CD14-positive monocyte (primary cell): ENCODE results near the gene NDUFS4. TPM values are rescaled to one million over a fixed set of nuclear protein-coding genes. Genes with fewer than 3 reads are reported as not detected.

Experiments
- DNase-seq, 3 donors: peaks; one replicate each; pipeline ENCODE4 v3.0.0-alpha.2; 2011 to 2022
- H2AFZ ChIP-seq: 2 replicates; pipeline ENCODE4 v1.6.0; 2012; ENCODE audit warnings: mild to moderate bottlenecking, low read depth, low read length, inconsistent platforms; ENCODE audit not compliant: insufficient read depth, poor library complexity, severe bottlenecking
- H3K27ac ChIP-seq, 2 donors: 1 replicate in 1 of 2; 2 replicates in 1 of 2; pipeline ENCODE4 v1.5.1; 2012 to 2013; ENCODE audit warnings: low read length in 2 of 2, control low read depth in 1 of 2, inconsistent platforms in 1 of 2, low read depth in 1 of 2, mild to moderate bottlenecking in 1 of 2
- H3K27me3 ChIP-seq, 2 donors: one replicate each; pipeline versions ENCODE4 v1.6.0 to v1.6.1; 2011 to 2013; ENCODE audit warnings: low read length in 2 of 2; ENCODE audit not compliant: control insufficient read depth in 2 of 2, insufficient read depth in 2 of 2
- H3K36me3 ChIP-seq, 2 donors: replicated peaks in 1 of 2; 1 replicate in 1 of 2; 2 replicates in 1 of 2; pipeline versions ENCODE4 v1.5.1 to v1.6.1; 2012 to 2013; ENCODE audit warnings: low read length in 2 of 2, control low read depth in 1 of 2, inconsistent platforms in 1 of 2, mild to moderate bottlenecking in 1 of 2; ENCODE audit not compliant: insufficient read depth in 2 of 2, control insufficient read depth in 1 of 2
- H3K4me1 ChIP-seq, 2 donors: 1 replicate in 1 of 2; 2 replicates in 1 of 2; pipeline versions ENCODE4 v1.5.1 to v1.6.1; 2012 to 2013; ENCODE audit warnings: low read length in 2 of 2, control low read depth in 1 of 2, inconsistent platforms in 1 of 2, mild to moderate bottlenecking in 1 of 2, moderate library complexity in 1 of 2; ENCODE audit not compliant: insufficient read depth in 2 of 2, control insufficient read depth in 1 of 2
- H3K4me2 ChIP-seq: replicated peaks from 2 replicates; pipeline ENCODE3; 2012; ENCODE audit warnings: low read length, moderate library complexity, mild to moderate bottlenecking; ENCODE audit not compliant: poor library complexity, severe bottlenecking; ENCODE audit errors: extremely low read depth
- H3K4me3 ChIP-seq, 3 experiments: fragments of 200-600 bp in 1 of 3; sonication (generic) in 1 of 3; replicated peaks in 1 of 3; 1 replicate in 2 of 3; 2 replicates in 1 of 3; pipeline ENCODE4 v1.5.1; 2011 to 2013; ENCODE audit warnings: low read length in 3 of 3, mild to moderate bottlenecking in 3 of 3, control low read depth in 2 of 3, low read depth in 2 of 3, inconsistent platforms in 1 of 3, moderate library complexity in 1 of 3
- H3K79me2 ChIP-seq: 2 replicates; pipeline ENCODE4 v1.6.0; 2012; ENCODE audit warnings: mild to moderate bottlenecking, control low read depth, inconsistent platforms, low read length, moderate library complexity; ENCODE audit not compliant: insufficient read depth
- H3K9ac ChIP-seq: 2 replicates; pipeline ENCODE4 v1.6.0; 2017; ENCODE audit warnings: low read length, mild to moderate bottlenecking; ENCODE audit not compliant: insufficient read depth, poor library complexity, severe bottlenecking
- H3K9me3 ChIP-seq, 2 donors: replicated peaks in 1 of 2; 1 replicate in 1 of 2; 2 replicates in 1 of 2; pipeline versions ENCODE4 v1.5.1 to v1.6.1; 2012 to 2013; ENCODE audit warnings: low read length in 2 of 2, control low read depth in 1 of 2; ENCODE audit not compliant: control insufficient read depth in 1 of 2, insufficient read depth in 1 of 2
- H4K20me1 ChIP-seq: 2 replicates; pipeline ENCODE4 v1.6.0; 2012; ENCODE audit warnings: mild to moderate bottlenecking, low read length, control low read depth, moderate library complexity; ENCODE audit not compliant: insufficient read depth
- H3K27ac Mint-ChIP-seq, 7 donors: one replicate each; pipeline ENCODE4 v1.8.0; 2020; ENCODE audit warnings: mild to moderate bottlenecking in 7 of 7, mixed read lengths in 7 of 7, moderate library complexity in 6 of 7, inconsistent platforms in 2 of 7
- H3K27me3 Mint-ChIP-seq, 3 donors: one replicate each; pipeline ENCODE4 v1.8.0; 2021 to 2022; ENCODE audit warnings: low read depth in 3 of 3, mild to moderate bottlenecking in 3 of 3, mixed read lengths in 3 of 3, moderate library complexity in 3 of 3, inconsistent platforms in 1 of 3
- H3K36me3 Mint-ChIP-seq, 2 donors: one replicate each; pipeline ENCODE4 v1.8.0; 2020; ENCODE audit warnings: mixed read lengths in 2 of 2, inconsistent platforms in 1 of 2, mild to moderate bottlenecking in 1 of 2
- H3K4me1 Mint-ChIP-seq: one replicate; pipeline ENCODE4 v1.8.0; 2020; ENCODE audit warnings: mild to moderate bottlenecking, mixed read lengths
- H3K4me3 Mint-ChIP-seq, 2 donors: one replicate each; pipeline ENCODE4 v1.8.0; 2020; ENCODE audit warnings: mild to moderate bottlenecking in 2 of 2, mixed read lengths in 2 of 2, moderate library complexity in 1 of 2
- H3K9me3 Mint-ChIP-seq, 7 donors: one replicate each; pipeline ENCODE4 v1.8.0; 2020 to 2022; ENCODE audit warnings: mixed read lengths in 7 of 7, mild to moderate bottlenecking in 6 of 7, moderate library complexity in 6 of 7, inconsistent platforms in 2 of 7
- WGBS: methylation state at CpG from one replicate; pipeline ENCODE4 v1.1.5; 2013; ENCODE audit warnings: missing lambda C conversion rate; ENCODE audit not compliant: insufficient coverage; 5-methylcytosine and 5-hydroxymethylcytosine counted together
- intact Hi-C, 2 donors: fragments of 100-400 bp; cut with micrococcal nuclease; formaldehyde crosslinking; loops; one replicate each; pipeline versions ENCODE4 v1.15.0 to v1.15.1; 2023
- polyA plus RNA-seq, 3 donors: library from polyadenylated mRNA; depleted of rRNA in 1 of 3; unstranded in 2 of 3; stranded (reverse) in 1 of 3; fragments of 300-500 nt in 2 of 3; fragments of >200 nt in 1 of 3; fragmentation: Illumina TruSeq in 2 of 3; gene quantifications; 1 replicate in 2 of 3; 2 replicates in 1 of 3; pipeline ENCODE4 v1.2.3, GENCODE V29; 2012 to 2021
- TF ChIP-seq, protein P1 (sequence below): fragments of 200-600 bp; IDR thresholded peaks from one replicate; pipeline ENCODE4 v1.8.0; 2022; ENCODE audit warnings: antibody characterized with exemption, mild to moderate bottlenecking

The NDUFS4 gene
- polyA plus RNA-seq, 3 donors = 42.5 to 118 (median 111) TPM

GRCh38 chr5:53614376-53614885 lies 54.0 kb downstream of the NDUFS4 start:
- Mint-ChIP-seq H3K36me3 (peaks cover 13 to 16% of the 10 kb centered on the region in 2 donors), H3K4me1 (peaks cover 13% of the 10 kb centered on the region), H3K9me3 (peaks cover 0 to 2% (median 0%) of the 10 kb centered on the region in 7 donors), H3K27ac (no peak overlapping the region), H3K4me3 (no peak overlapping the region), H3K27me3 (no peaks in the 10 kb centered on the region)
- Histone ChIP-seq H3K36me3 (peaks cover 4 to 6% of the 10 kb centered on the region in 2 donors), H3K9ac (no peak overlapping the region), H3K27ac (no peak overlapping the region), H3K9me3 (no peaks in the 10 kb centered on the region), H2AFZ (no peak overlapping the region), H3K4me1 (peaks cover 0 to 3% of the 10 kb centered on the region in 2 donors), H4K20me1 (peaks cover 20% of the 10 kb centered on the region), H3K4me2 (no peak overlapping the region), H3K79me2 (no peaks in the 10 kb centered on the region), H3K4me3 (no peak overlapping the region), H3K27me3 (no peaks in the 10 kb centered on the region)
- DNase-seq = no peak
- intact Hi-C loops = no loop called here
- TF ChIP-seq, protein P1, sequence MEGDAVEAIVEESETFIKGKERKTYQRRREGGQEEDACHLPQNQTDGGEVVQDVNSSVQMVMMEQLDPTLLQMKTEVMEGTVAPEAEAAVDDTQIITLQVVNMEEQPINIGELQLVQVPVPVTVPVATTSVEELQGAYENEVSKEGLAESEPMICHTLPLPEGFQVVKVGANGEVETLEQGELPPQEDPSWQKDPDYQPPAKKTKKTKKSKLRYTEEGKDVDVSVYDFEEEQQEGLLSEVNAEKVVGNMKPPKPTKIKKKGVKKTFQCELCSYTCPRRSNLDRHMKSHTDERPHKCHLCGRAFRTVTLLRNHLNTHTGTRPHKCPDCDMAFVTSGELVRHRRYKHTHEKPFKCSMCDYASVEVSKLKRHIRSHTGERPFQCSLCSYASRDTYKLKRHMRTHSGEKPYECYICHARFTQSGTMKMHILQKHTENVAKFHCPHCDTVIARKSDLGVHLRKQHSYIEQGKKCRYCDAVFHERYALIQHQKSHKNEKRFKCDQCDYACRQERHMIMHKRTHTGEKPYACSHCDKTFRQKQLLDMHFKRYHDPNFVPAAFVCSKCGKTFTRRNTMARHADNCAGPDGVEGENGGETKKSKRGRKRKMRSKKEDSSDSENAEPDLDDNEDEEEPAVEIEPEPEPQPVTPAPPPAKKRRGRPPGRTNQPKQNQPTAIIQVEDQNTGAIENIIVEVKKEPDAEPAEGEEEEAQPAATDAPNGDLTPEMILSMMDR = no peak
- WGBS = no CpG with 5 or more reads among the region's 2 CpGs

- intact Hi-C loops = no loop called here
- WGBS = 100% methylated on average over 3 of the region's 3 CpGs
- H3K4me1 Mint-ChIP-seq = peaks cover 13% of the 10 kb centered on the region
- Histone ChIP-seq H3K4me1 (peaks cover 0 to 3% of the 10 kb centered on the region in 2 donors), H3K9ac (no peak overlapping the region), H3K27me3 (no peaks in the 10 kb centered on the region), H3K27ac (no peak overlapping the region), H3K36me3 (peaks cover 0 to under 1% of the 10 kb centered on the region in 2 donors), H3K4me3 (no peak overlapping the region), H4K20me1 (peaks cover 20% of the 10 kb centered on the region), H3K79me2 (no peaks in the 10 kb centered on the region), H3K9me3 (peaks cover 0 to 1% of the 10 kb centered on the region in 2 donors), H2AFZ (no peak overlapping the region), H3K4me2 (no peak overlapping the region)
- no peaks in the 10 kb centered on the region for H3K27me3 Mint-ChIP-seq
- H3K27ac Mint-ChIP-seq = no peak overlapping the region
- no peak for DNase-seq
- peaks cover 0 to 8% (median 2%) of the 10 kb centered on the region in 7 donors for H3K9me3 Mint-ChIP-seq
- no peak overlapping the region for H3K4me3 Mint-ChIP-seq
- TF ChIP-seq, protein P1 = no peak
- H3K36me3 Mint-ChIP-seq = no peaks in the 10 kb centered on the region
Measured at GRCh38 chr5:53616939-53617549, 56.6 kb downstream of the NDUFS4 start.
